SK-N-SH treated with all-trans-retinoic acid at 6 μM for 48 hours (cell line): ENCODE measurements around the gene TBC1D9.
A peak's percentile ranks its signal among the peaks of the same experiment; 100 is the strongest.

Experiments
- ATAC-seq: fragments of 200-7000 bp; cut with Tn5 transposase; 3 replicates; pipeline ENCODE4 v1.9.1; 2020; ENCODE audit warnings: mild to moderate bottlenecking, moderate library complexity
- ARNTL ChIP-seq: fragments of 450-650 bp; formaldehyde crosslinking; IDR thresholded peaks from 2 replicates; pipeline ENCODE4 v1.5.0; 2020; ENCODE audit warnings: low read depth, mild to moderate bottlenecking, moderate library complexity, borderline replicate concordance
- BACH2 ChIP-seq: fragments of 250-450 bp; sonication (Bioruptor Pico); IDR thresholded peaks from 2 replicates; pipeline ENCODE4 v1.9.0; 2021; ENCODE audit warnings: mild to moderate bottlenecking, borderline replicate concordance
- CSDC2 ChIP-seq: fragments of 250-450 bp; sonication (Bioruptor Pico); IDR thresholded peaks from 2 replicates; pipeline ENCODE4 v1.5.0; 2020; ENCODE audit warnings: mild to moderate bottlenecking, moderate library complexity
- CSRNP3 ChIP-seq: fragments of 250-450 bp; sonication (Bioruptor Pico); IDR thresholded peaks from 2 replicates; pipeline ENCODE4 v1.5.1; 2021; ENCODE audit warnings: mild to moderate bottlenecking, moderate library complexity
- ESRRG ChIP-seq: fragments of 250-450 bp; sonication (Bioruptor Pico); IDR thresholded peaks from 2 replicates; pipeline ENCODE4 v1.6.1; 2021; ENCODE audit warnings: mild to moderate bottlenecking
- ISL1 ChIP-seq: fragments of 250-450 bp; sonication (Bioruptor Pico); IDR thresholded peaks from 2 replicates; pipeline ENCODE4 v2.1.2; 2022; ENCODE audit warnings: mild to moderate bottlenecking, moderate library complexity
- OSR1 ChIP-seq: fragments of 250-450 bp; sonication (Bioruptor Pico); IDR thresholded peaks from 2 replicates; pipeline ENCODE4 v1.8.0; 2022; ENCODE audit warnings: moderate library complexity, mild to moderate bottlenecking, inconsistent platforms
- RARB ChIP-seq: fragments of 250-450 bp; sonication (Bioruptor Pico); IDR thresholded peaks from 2 replicates; pipeline ENCODE4 v1.8.0; 2021; ENCODE audit warnings: mild to moderate bottlenecking, moderate library complexity
- SNAI2 ChIP-seq: fragments of 250-450 bp; sonication (Bioruptor Pico); IDR thresholded peaks from 2 replicates; pipeline ENCODE4 v1.5.0; 2020; ENCODE audit warnings: mild to moderate bottlenecking, moderate library complexity
- TCF4 ChIP-seq: fragments of 250-450 bp; sonication (Bioruptor Pico); IDR thresholded peaks from 2 replicates; pipeline ENCODE4 v1.8.0; 2021; ENCODE audit warnings: mild to moderate bottlenecking, moderate library complexity, borderline replicate concordance
- TOX ChIP-seq: fragments of 250-450 bp; sonication (Bioruptor Pico); IDR thresholded peaks from 2 replicates; pipeline ENCODE4 v1.8.0; 2021; ENCODE audit warnings: mild to moderate bottlenecking, moderate library complexity, borderline replicate concordance
- TSHZ2 ChIP-seq: fragments of 250-450 bp; sonication (Bioruptor Pico); IDR thresholded peaks from 2 replicates; pipeline ENCODE4 v1.5.0; 2020; ENCODE audit warnings: mild to moderate bottlenecking, moderate library complexity
- ZC3H10 ChIP-seq: fragments of 250-450 bp; sonication (Bioruptor Pico); IDR thresholded peaks from 2 replicates; pipeline ENCODE4 v1.5.1; 2021; ENCODE audit warnings: mild to moderate bottlenecking, moderate library complexity
- ZFP30 ChIP-seq: fragments of 450-650 bp; formaldehyde crosslinking; IDR thresholded peaks from 2 replicates; pipeline ENCODE4 v1.5.0; 2022; ENCODE audit warnings: mild to moderate bottlenecking, moderate library complexity
- ZNF70 ChIP-seq: fragments of 450-650 bp; formaldehyde crosslinking; IDR thresholded peaks from 2 replicates; pipeline ENCODE4 v1.5.0; 2020; ENCODE audit warnings: mild to moderate bottlenecking, moderate library complexity
- ZNF8 ChIP-seq: fragments of 450-650 bp; formaldehyde crosslinking; IDR thresholded peaks from 2 replicates; pipeline ENCODE4 v1.5.0; 2020; ENCODE audit warnings: mild to moderate bottlenecking, moderate library complexity
- TF ChIP-seq, protein P1 (sequence below): fragments of 250-450 bp; sonication (Bioruptor Pico); IDR thresholded peaks from 2 replicates; pipeline ENCODE4 v1.8.0; 2021; ENCODE audit warnings: low read depth, mild to moderate bottlenecking, moderate library complexity, borderline replicate concordance

Gene TBC1D9

DNA sequence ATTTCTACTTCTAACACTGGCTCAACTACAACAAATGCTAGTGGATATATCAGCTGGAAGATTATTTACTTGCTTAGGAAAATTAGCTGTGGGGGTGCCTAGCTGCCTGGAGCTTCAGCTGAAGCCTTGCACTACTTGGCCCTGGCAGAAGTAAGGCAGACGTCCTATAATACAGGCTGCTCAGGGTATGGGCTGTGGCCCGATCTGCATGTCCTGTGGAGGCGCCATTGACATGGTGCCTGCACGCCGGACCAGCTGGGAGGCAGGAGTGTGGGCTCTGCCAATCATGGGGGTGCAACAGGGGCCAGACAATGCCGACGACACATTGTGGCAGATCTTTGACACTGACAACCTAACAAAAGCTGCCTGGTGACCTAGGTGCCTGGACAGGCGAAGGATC lies 155.8 kb downstream of the TBC1D9 start (continued):
- no peak for TF ChIP-seq TSHZ2 (CRISPR knock-in tag)

GRCh38 chr4:140595065-140595464 lies 161.1 kb downstream of the TBC1D9 start:
- peak; percentile 69 for ATAC-seq
- no peak for TF ChIP-seq OSR1 (CRISPR knock-in tag)
- no peak for TF ChIP-seq SNAI2 (CRISPR knock-in tag)
- TF ChIP-seq ZFP30 (CRISPR knock-in tag), result no peak
- TF ChIP-seq ZC3H10 (CRISPR knock-in tag), result no peak
- TF ChIP-seq CSRNP3 (CRISPR knock-in tag), result no peak
- no peak for TF ChIP-seq CSDC2 (CRISPR knock-in tag)
- TF ChIP-seq ZNF70, result no peak
- no peak for TF ChIP-seq ISL1 (CRISPR knock-in tag)
- TF ChIP-seq TCF4, result no peak
- TF ChIP-seq TSHZ2 (CRISPR knock-in tag), result no peak
- no peak for TF ChIP-seq TOX (CRISPR knock-in tag)
- TF ChIP-seq ESRRG, result no peak
- no peak for TF ChIP-seq BACH2 (CRISPR knock-in tag)
- TF ChIP-seq ZNF8 (CRISPR knock-in tag), result no peak

- TF ChIP-seq ISL1 (CRISPR knock-in tag) (no peak), RARB (no peak), ARNTL (no peak), CSDC2 (CRISPR knock-in tag) (no peak), TSHZ2 (CRISPR knock-in tag) (no peak), CSRNP3 (CRISPR knock-in tag) (no peak)
- TF ChIP-seq, protein P1, sequence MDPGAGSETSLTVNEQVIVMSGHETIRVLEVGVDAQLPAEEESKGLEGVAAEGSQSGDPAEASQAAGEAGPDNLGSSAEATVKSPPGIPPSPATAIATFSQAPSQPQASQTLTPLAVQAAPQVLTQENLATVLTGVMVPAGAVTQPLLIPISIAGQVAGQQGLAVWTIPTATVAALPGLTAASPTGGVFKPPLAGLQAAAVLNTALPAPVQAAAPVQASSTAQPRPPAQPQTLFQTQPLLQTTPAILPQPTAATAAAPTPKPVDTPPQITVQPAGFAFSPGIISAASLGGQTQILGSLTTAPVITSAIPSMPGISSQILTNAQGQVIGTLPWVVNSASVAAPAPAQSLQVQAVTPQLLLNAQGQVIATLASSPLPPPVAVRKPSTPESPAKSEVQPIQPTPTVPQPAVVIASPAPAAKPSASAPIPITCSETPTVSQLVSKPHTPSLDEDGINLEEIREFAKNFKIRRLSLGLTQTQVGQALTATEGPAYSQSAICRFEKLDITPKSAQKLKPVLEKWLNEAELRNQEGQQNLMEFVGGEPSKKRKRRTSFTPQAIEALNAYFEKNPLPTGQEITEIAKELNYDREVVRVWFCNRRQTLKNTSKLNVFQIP (CRISPR knock-in tag), result no peak
- ATAC-seq, result no peak
Measured at GRCh38 chr4:140584439-140584838, 171.7 kb downstream of the TBC1D9 start.
